ENCODE results near the gene FCN2. TPM values are rescaled to one million over a fixed set of nuclear protein-coding genes. Genes with fewer than 3 reads are reported as not detected.

Gene FCN2
- total RNA-seq, 1 donor from 2014 or later = not detected

- Mint-ChIP-seq H3K27me3 (ENCODE audit: unreplicated experiment) (peaks cover 23% of the 10 kb centered on the region), H3K27ac (ENCODE audit: unreplicated experiment) (no peak overlapping the region), H3K4me1 (ENCODE audit: unreplicated experiment) (no peaks in the 10 kb centered on the region), H3K4me3 (ENCODE audit: unreplicated experiment) (no peak overlapping the region), H3K36me3 (ENCODE audit: unreplicated experiment) (no peaks in the 10 kb centered on the region), H3K9me3 (ENCODE audit: unreplicated experiment) (peaks cover 10% of the 10 kb centered on the region)
- peak; percentile 75 for DNase-seq (ENCODE audit: extremely low spot score, unreplicated experiment)
- TF ChIP-seq CTCF (IDR thresholded peaks at IDR 0.05) = no peak
Measured at GRCh38 chr9:134915046-134915985, 34.7 kb downstream of the FCN2 start.

GRCh38 chr9:134916161-134916665 lies 35.6 kb downstream of the FCN2 start:
- Mint-ChIP-seq H3K4me3 (ENCODE audit: unreplicated experiment) (no peak overlapping the region), H3K4me1 (ENCODE audit: unreplicated experiment) (no peaks in the 10 kb centered on the region), H3K36me3 (ENCODE audit: unreplicated experiment) (no peaks in the 10 kb centered on the region), H3K9me3 (ENCODE audit: unreplicated experiment) (peaks cover 10% of the 10 kb centered on the region), H3K27ac (ENCODE audit: unreplicated experiment) (no peak overlapping the region), H3K27me3 (ENCODE audit: unreplicated experiment) (peaks cover 16% of the 10 kb centered on the region)
- TF ChIP-seq CTCF (IDR thresholded peaks at IDR 0.05) = no peak
- peak; percentile 81 for DNase-seq (ENCODE audit: extremely low spot score, unreplicated experiment)

- peak; percentile 74 for DNase-seq (ENCODE audit: extremely low spot score, unreplicated experiment)
- Mint-ChIP-seq H3K9me3 (ENCODE audit: unreplicated experiment) (peaks cover 10% of the 10 kb centered on the region), H3K27ac (ENCODE audit: unreplicated experiment) (no peak within 1 kb of the TSS), H3K36me3 (ENCODE audit: unreplicated experiment) (no peaks in the 10 kb centered on the region), H3K4me1 (ENCODE audit: unreplicated experiment) (no peaks in the 10 kb centered on the region), H3K27me3 (ENCODE audit: unreplicated experiment) (peaks cover 11% of the 10 kb centered on the region), H3K4me3 (ENCODE audit: unreplicated experiment) (no peak within 1 kb of the TSS)
- TF ChIP-seq CTCF (IDR thresholded peaks at IDR 0.05) = no peak
Measured at GRCh38 chr9:134917431-134918373, 37.1 kb downstream of the FCN2 start, which contains the start of gene FCN1. Gene FCN1, minus strand, starts transcription at chr9:134917912. Its CDS starts 41 bp downstream, at chr9:134917871.

- H3K4me3 Mint-ChIP-seq (ENCODE audit: unreplicated experiment) = no peak overlapping the region
- H3K9me3 Mint-ChIP-seq (ENCODE audit: unreplicated experiment) = peaks cover 10% of the 10 kb centered on the region
- no peaks in the 10 kb centered on the region for H3K4me1 Mint-ChIP-seq (ENCODE audit: unreplicated experiment)
- TF ChIP-seq CTCF (IDR thresholded peaks at IDR 0.05) = no peak
- H3K27ac Mint-ChIP-seq (ENCODE audit: unreplicated experiment) = no peak overlapping the region
- H3K36me3 Mint-ChIP-seq (ENCODE audit: unreplicated experiment) = no peaks in the 10 kb centered on the region
- peak; percentile 70 for DNase-seq (ENCODE audit: extremely low spot score, unreplicated experiment)
- peaks cover 11% of the 10 kb centered on the region for H3K27me3 Mint-ChIP-seq (ENCODE audit: unreplicated experiment)
Measured at GRCh38 chr9:134918646-134919045, 38.0 kb downstream of the FCN2 start.

Data from osteocyte (in vitro differentiated cells).